Measurements from ENCODE around the gene SATL1. TPM values are rescaled to one million over a fixed set of nuclear protein-coding genes. Genes with fewer than 3 reads are reported as not detected.

SATL1 gene
- polyA plus RNA-seq, 1 donor (not counting 4 experiments of a cell fraction or from before 2014, with no cell fraction given), result 0.52 TPM

- Histone ChIP-seq H3K27ac (ENCODE audit: control insufficient read depth, insufficient read depth, low read length) (no peak overlapping the region), H3K36me3 (ENCODE audit: control insufficient read depth in 2 of 2, extremely low read depth in 1 of 2, insufficient read depth in 2 of 2, low read length in 2 of 2) (no peaks in the 10 kb centered on the region), H3K9ac (ENCODE audit: control insufficient read depth, extremely low read depth, insufficient read depth, low read length) (no peak overlapping the region), H3K9me1 (ENCODE audit: control insufficient read depth, extremely low read depth, insufficient read depth, low read length) (no peaks in the 10 kb centered on the region), H3K9me3 (ENCODE audit: control insufficient read depth, low read depth, low read length) (no peaks in the 10 kb centered on the region), H3K4me3 (ENCODE audit: control insufficient read depth in 2 of 3, extremely low read depth in 1 of 3, insufficient read depth in 2 of 3, low read depth in 1 of 3, low read length in 3 of 3) (no peak overlapping the region), H3K27me3 (ENCODE audit: control insufficient read depth, extremely low read depth, insufficient read depth, low read length) (no peaks in the 10 kb centered on the region), H2AFZ (ENCODE audit: control insufficient read depth, low read length) (no peak overlapping the region), H3K4me1 (ENCODE audit: control insufficient read depth, extremely low read depth, insufficient read depth, low read length) (no peaks in the 10 kb centered on the region), H3K4me2 (ENCODE audit: control insufficient read depth, extremely low read depth, insufficient read depth, low read depth, low read length) (no peak overlapping the region), H3K79me2 (ENCODE audit: control insufficient read depth, insufficient read depth, low read length) (no peaks in the 10 kb centered on the region), H4K20me1 (ENCODE audit: control insufficient read depth, extremely low read depth, insufficient read depth, low read length) (no peaks in the 10 kb centered on the region)
- dilution Hi-C loops (cut with MboI; ENCODE audit: extremely low pct_ligation_motif_present, low sequenced_read_pairs), result no loop called here
- TF ChIP-seq CTCF (optimal IDR thresholded peaks at IDR 0.05 in 1 of 3, IDR thresholded peaks at IDR 0.05 in 1 of 3, conservative IDR thresholded peaks at IDR 0.05 in 1 of 3; ENCODE audit: extremely low read depth in 1 of 3, insufficient read depth in 2 of 3, low read length in 3 of 3) (no peak), EZH2 (IDR thresholded peaks at IDR 0.05; ENCODE audit: low read length) (no peak)
- no peak for DNase-seq (ENCODE audit: low read depth, low spot score)
- no peak for FAIRE-seq
Measured at GRCh38 chrX:85223359-85223758, 20.2 kb downstream of the SATL1 start.

GRCh38 chrX:85221361-85221760, 22.2 kb downstream of the SATL1 start:
- no peak for FAIRE-seq

More at GRCh38 chrX:85221361-85221760, 22.2 kb downstream of the SATL1 start:
- no peak overlapping the region for H3K4me2 ChIP-seq (ENCODE audit: control insufficient read depth, extremely low read depth, insufficient read depth, low read depth, low read length)
- no peaks in the 10 kb centered on the region for H3K27me3 ChIP-seq (ENCODE audit: control insufficient read depth, extremely low read depth, insufficient read depth, low read length)
- H3K27ac ChIP-seq (ENCODE audit: control insufficient read depth, insufficient read depth, low read length), result no peak overlapping the region
- no peaks in the 10 kb centered on the region for H4K20me1 ChIP-seq (ENCODE audit: control insufficient read depth, extremely low read depth, insufficient read depth, low read length)
- no peaks in the 10 kb centered on the region for H3K36me3 ChIP-seq (ENCODE audit: control insufficient read depth in 2 of 2, extremely low read depth in 1 of 2, insufficient read depth in 2 of 2, low read length in 2 of 2)
- H2AFZ ChIP-seq (ENCODE audit: control insufficient read depth, low read length), result no peak overlapping the region
- no peaks in the 10 kb centered on the region for H3K79me2 ChIP-seq (ENCODE audit: control insufficient read depth, insufficient read depth, low read length)
- no peak for TF ChIP-seq CTCF (optimal IDR thresholded peaks at IDR 0.05 in 1 of 3, IDR thresholded peaks at IDR 0.05 in 1 of 3, conservative IDR thresholded peaks at IDR 0.05 in 1 of 3; ENCODE audit: extremely low read depth in 1 of 3, insufficient read depth in 2 of 3, low read length in 3 of 3)
- no peak overlapping the region for H3K9ac ChIP-seq (ENCODE audit: control insufficient read depth, extremely low read depth, insufficient read depth, low read length)
- H3K9me3 ChIP-seq (ENCODE audit: control insufficient read depth, low read depth, low read length), result no peaks in the 10 kb centered on the region
- no peak for DNase-seq (ENCODE audit: low read depth, low spot score)
- dilution Hi-C loops (cut with MboI; ENCODE audit: extremely low pct_ligation_motif_present, low sequenced_read_pairs), result no loop called here
- H3K9me1 ChIP-seq (ENCODE audit: control insufficient read depth, extremely low read depth, insufficient read depth, low read length), result no peaks in the 10 kb centered on the region
- H3K4me3 ChIP-seq (ENCODE audit: control insufficient read depth in 2 of 3, extremely low read depth in 1 of 3, insufficient read depth in 2 of 3, low read depth in 1 of 3, low read length in 3 of 3), result no peak overlapping the region
- no peaks in the 10 kb centered on the region for H3K4me1 ChIP-seq (ENCODE audit: control insufficient read depth, extremely low read depth, insufficient read depth, low read length)

Measured in keratinocyte (primary cell).